Neutrophil (primary cell): ENCODE measurements around the gene PIWIL1.

Experiments
- H3K27ac ChIP-seq: fragments of 200-600 bp; sonication (generic); 2 replicates; pipeline ENCODE4 v1.5.1; 2016; ENCODE audit warnings: mild to moderate bottlenecking, moderate library complexity
- H3K27me3 ChIP-seq: fragments of 200-600 bp; sonication (generic); 2 replicates; pipeline ENCODE4 v1.6.0; 2016; ENCODE audit warnings: mild to moderate bottlenecking
- H3K36me3 ChIP-seq: fragments of 200-600 bp; sonication (generic); 2 replicates; pipeline ENCODE4 v1.5.1; 2017
- H3K4me1 ChIP-seq, 2 experiments: fragments of 200-600 bp in 1 of 2; sonication (generic) in 1 of 2; 1 replicate in 1 of 2; 2 replicates in 1 of 2; pipeline versions ENCODE4 v1.5.1 to v1.6.1; 2013 to 2016; ENCODE audit warnings: low read depth in 1 of 2, low read length in 1 of 2, mild to moderate bottlenecking in 1 of 2, moderate library complexity in 1 of 2; ENCODE audit not compliant: control insufficient read depth in 1 of 2, insufficient read depth in 1 of 2
- H3K4me3 ChIP-seq, 2 experiments: fragments of 200-600 bp in 1 of 2; sonication (generic) in 1 of 2; 1 replicate in 1 of 2; 2 replicates in 1 of 2; pipeline ENCODE4 v1.5.1; 2013 to 2016; ENCODE audit warnings: low read depth in 1 of 2, low read length in 1 of 2, mild to moderate bottlenecking in 1 of 2, moderate library complexity in 1 of 2
- H3K9me3 ChIP-seq: fragments of 200-600 bp; sonication (generic); 2 replicates; pipeline ENCODE4 v1.5.1; 2016
- TF ChIP-seq, protein P1 (sequence below): fragments of 200-600 bp; sonication (generic); IDR thresholded peaks from 2 replicates; pipeline ENCODE4 v1.5.1; 2016; ENCODE audit warnings: antibody characterized with exemption

PIWIL1 gene

DNA sequence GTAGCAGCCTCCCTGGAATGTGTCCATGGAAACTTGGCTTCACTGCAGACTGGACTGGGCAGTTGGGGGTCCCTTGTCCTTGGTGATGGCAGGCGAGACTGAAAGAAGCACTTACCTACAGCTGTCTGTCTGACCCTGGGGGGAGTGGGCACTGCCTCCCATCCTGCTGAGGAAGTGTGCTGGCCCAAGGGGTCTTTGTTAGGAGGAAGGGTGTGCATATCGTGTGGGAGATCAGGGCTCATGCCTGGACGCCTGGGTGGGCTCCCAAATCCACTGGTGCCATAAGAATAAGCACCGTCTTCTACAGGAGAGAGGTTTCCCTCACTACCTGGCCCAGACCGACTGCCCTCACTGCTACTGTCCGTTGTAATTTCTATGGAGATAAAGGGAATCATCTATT is 81.4 kb downstream of the PIWIL1 start:
- no peak overlapping the region for H3K27ac ChIP-seq
- TF ChIP-seq, protein P1, sequence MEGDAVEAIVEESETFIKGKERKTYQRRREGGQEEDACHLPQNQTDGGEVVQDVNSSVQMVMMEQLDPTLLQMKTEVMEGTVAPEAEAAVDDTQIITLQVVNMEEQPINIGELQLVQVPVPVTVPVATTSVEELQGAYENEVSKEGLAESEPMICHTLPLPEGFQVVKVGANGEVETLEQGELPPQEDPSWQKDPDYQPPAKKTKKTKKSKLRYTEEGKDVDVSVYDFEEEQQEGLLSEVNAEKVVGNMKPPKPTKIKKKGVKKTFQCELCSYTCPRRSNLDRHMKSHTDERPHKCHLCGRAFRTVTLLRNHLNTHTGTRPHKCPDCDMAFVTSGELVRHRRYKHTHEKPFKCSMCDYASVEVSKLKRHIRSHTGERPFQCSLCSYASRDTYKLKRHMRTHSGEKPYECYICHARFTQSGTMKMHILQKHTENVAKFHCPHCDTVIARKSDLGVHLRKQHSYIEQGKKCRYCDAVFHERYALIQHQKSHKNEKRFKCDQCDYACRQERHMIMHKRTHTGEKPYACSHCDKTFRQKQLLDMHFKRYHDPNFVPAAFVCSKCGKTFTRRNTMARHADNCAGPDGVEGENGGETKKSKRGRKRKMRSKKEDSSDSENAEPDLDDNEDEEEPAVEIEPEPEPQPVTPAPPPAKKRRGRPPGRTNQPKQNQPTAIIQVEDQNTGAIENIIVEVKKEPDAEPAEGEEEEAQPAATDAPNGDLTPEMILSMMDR: no peak
- H3K36me3 ChIP-seq: no peaks in the 10 kb centered on the region
- H3K4me1 ChIP-seq: no peaks in the 10 kb centered on the region
- no peaks in the 10 kb centered on the region for H3K9me3 ChIP-seq
- H3K4me3 ChIP-seq: no peak overlapping the region
- no peaks in the 10 kb centered on the region for H3K27me3 ChIP-seq

DNA sequence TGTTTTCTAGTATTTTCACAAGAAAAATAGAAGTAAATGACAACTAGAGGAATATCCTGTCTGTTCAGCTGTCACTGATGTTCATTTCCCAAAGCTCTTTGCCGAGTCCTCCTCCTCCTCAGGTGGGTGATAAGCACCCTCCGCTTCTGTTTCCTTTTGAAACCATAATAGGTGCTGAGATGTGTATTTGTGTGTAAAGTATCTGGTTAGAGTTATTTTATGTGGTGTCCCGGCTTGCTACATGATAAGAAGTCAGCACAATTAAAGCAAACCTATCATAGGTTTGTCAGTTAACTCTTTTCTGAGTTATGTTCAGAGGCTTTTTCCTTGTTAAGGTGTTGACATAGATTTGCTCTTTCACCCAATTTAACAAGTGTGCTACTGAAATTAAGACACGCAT is 82.4 kb downstream of the PIWIL1 start:
- TF ChIP-seq, protein P1: no peak
- no peak overlapping the region for H3K4me3 ChIP-seq
- H3K4me1 ChIP-seq: no peaks in the 10 kb centered on the region
- H3K27me3 ChIP-seq: no peaks in the 10 kb centered on the region
- no peaks in the 10 kb centered on the region for H3K9me3 ChIP-seq
- no peak overlapping the region for H3K27ac ChIP-seq
- no peaks in the 10 kb centered on the region for H3K36me3 ChIP-seq

DNA sequence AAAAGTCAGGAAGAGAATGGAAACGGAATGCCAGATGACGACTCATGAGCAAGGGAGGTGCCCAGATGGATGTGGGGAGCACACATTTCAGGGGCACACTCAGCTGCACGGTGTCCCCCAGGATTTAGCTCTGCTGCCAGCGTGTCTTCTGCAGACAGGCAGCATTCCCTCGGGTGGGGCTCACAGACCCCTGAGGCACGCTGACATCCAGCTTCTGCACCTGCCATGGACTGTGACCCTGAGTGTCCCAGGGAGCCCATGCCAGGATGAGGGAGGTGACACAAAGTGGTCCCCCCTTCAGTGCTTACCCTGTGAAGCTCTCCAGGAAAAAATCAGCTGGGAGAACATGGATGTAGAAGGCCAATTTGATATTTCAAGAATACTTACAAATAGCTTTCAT is 84.2 kb downstream of the PIWIL1 start:
- Histone ChIP-seq H3K4me3 (no peak overlapping the region), H3K36me3 (no peaks in the 10 kb centered on the region), H3K4me1 (no peaks in the 10 kb centered on the region), H3K9me3 (no peaks in the 10 kb centered on the region), H3K27ac (no peak overlapping the region), H3K27me3 (no peaks in the 10 kb centered on the region)
- TF ChIP-seq, protein P1: no peak
